Esophagus (tissue), 2 donors: Measurements from ENCODE around the gene ZNF747. TPM values are rescaled to one million over a fixed set of nuclear protein-coding genes. Genes with fewer than 3 reads are reported as not detected.

Experiments
- polyA plus RNA-seq, 2 donors: library from polyadenylated mRNA; stranded (reverse); fragments of 200-250 nt; gene quantifications; one replicate each; pipeline ENCODE4 v1.2.3, GENCODE V29; 2013
- donor health status: healthy with polysubstance abuse.
- donor health status: Bipolar disorder and iron deficiency.

ZNF747 gene
- polyA plus RNA-seq, 2 donors: 4.4 to 4.5 TPM

Other genes with a start within 250 kb of the ZNF747 start
- gene CD2BP2, start 179.6 kb downstream of the ZNF747 start, polyA plus RNA-seq: 10 to 100 TPM; 25.2 to 34.3 TPM
- gene TBC1D10B, start 164.4 kb downstream of the ZNF747 start, polyA plus RNA-seq: 10 to 100 TPM; 19.8 to 27.5 TPM
- 1 to 10 TPM; 1.3 to 2.1 TPM for gene MYL11, start 160.1 kb downstream of the ZNF747 start, polyA plus RNA-seq
- 1 to 10 TPM; 3.5 to 6.8 TPM for gene SEPTIN1, start 152.3 kb downstream of the ZNF747 start, polyA plus RNA-seq
- gene ZNF48, start 139.4 kb downstream of the ZNF747 start, polyA plus RNA-seq: 1 to 10 TPM; 1.4 to 2.6 TPM
- gene ZNF771, start 127.3 kb downstream of the ZNF747 start, polyA plus RNA-seq: 1 to 10 TPM; 2.2 to 4.7 TPM
- 10 to 100 TPM in 1 of 2 donors, 1 to 10 TPM in 1; 9.5 to 32.6 TPM for gene DCTPP1, start 104.8 kb downstream of the ZNF747 start, polyA plus RNA-seq
- 10 to 100 TPM; 11.8 to 21.5 TPM for gene SEPHS2, start 89.0 kb downstream of the ZNF747 start, polyA plus RNA-seq
- 1 to 10 TPM; 2.2 to 2.5 TPM for gene ITGAL, start 62.1 kb downstream of the ZNF747 start, polyA plus RNA-seq
- 10 to 100 TPM; 15.2 to 29.4 TPM for gene ZNF768, start 8.3 kb downstream of the ZNF747 start, polyA plus RNA-seq
- 1 to 10 TPM; 2.7 to 3.1 TPM for gene ZNF764, start 23.5 kb upstream of the ZNF747 start, polyA plus RNA-seq
- gene ZNF688, start 36.9 kb upstream of the ZNF747 start, polyA plus RNA-seq: 10 to 100 TPM in 1 of 2 donors, 1 to 10 TPM in 1; 8.4 to 16.3 TPM
- 1 to 10 TPM; 3.2 to 5.9 TPM for gene ZNF785, start 50.8 kb upstream of the ZNF747 start, polyA plus RNA-seq
- gene ZNF689, start 75.5 kb upstream of the ZNF747 start, polyA plus RNA-seq: 1 to 10 TPM; 1.3 to 2.0 TPM
- gene PRR14, start 116.1 kb upstream of the ZNF747 start, polyA plus RNA-seq: 10 to 100 TPM; 26.8 to 51.8 TPM
- 10 to 100 TPM; 43.5 to 84.8 TPM for gene FBRS, start 123.6 kb upstream of the ZNF747 start, polyA plus RNA-seq
- 10 to 100 TPM in 1 of 2 donors, 1 to 10 TPM in 1; 4.9 to 20.9 TPM for gene SRCAP, start 164.3 kb upstream of the ZNF747 start, polyA plus RNA-seq
- 10 to 100 TPM; 23.2 to 34.8 TPM for gene PHKG2, start 213.6 kb upstream of the ZNF747 start, polyA plus RNA-seq
- gene CFAP119, start 227.2 kb upstream of the ZNF747 start, polyA plus RNA-seq: 1 to 10 TPM; 3.5 to 6.2 TPM
- 10 to 100 TPM; 39.9 to 64.1 TPM for gene RNF40, start 227.5 kb upstream of the ZNF747 start, polyA plus RNA-seq